ENCODE measurements around the gene VWA8. TPM values are rescaled to one million over a fixed set of nuclear protein-coding genes. Genes with fewer than 3 reads are reported as not detected.
"Not testable (repeated sequence)": the region's sequence is repeated elsewhere in the genome, so short reads cannot be mapped to it uniquely, and the experiment has no call there.

The VWA8 gene
- total and polyA plus RNA-seq, 4 experiments from 2014 or later, result 3.2 to 23.3 (median 13.5) TPM

GRCh38 chr13:41637586-41637985, 323.3 kb downstream of the VWA8 start:
- Mint-ChIP-seq H3K27ac (no peak overlapping the region), H3K9me3 (no peaks in the 10 kb centered on the region), H3K4me3 (no peak overlapping the region), H3K27me3 (no peaks in the 10 kb centered on the region), H3K4me1 (peaks cover 0 to 1% (median 0%) of the 10 kb centered on the region in 4 donors), H3K36me3 (peaks cover 14 to 19% of the 10 kb centered on the region in 2 donors)
- POLR2A ChIA-PET (ENCODE audit: partially characterized antibody), result no interaction called here
- intact Hi-C loops (cut with micrococcal nuclease), result no loop called here
- no peaks in the 10 kb centered on the region for H3K9me3 ChIP-seq (ENCODE audit: control insufficient read depth in 1 of 2, low read length in 2 of 2)
- no peaks in the 10 kb centered on the region for H3K4me1 ChIP-seq (ENCODE audit: insufficient read depth, low read length)
- H3K27me3 ChIP-seq (ENCODE audit: insufficient read depth, low read length), result no peaks in the 10 kb centered on the region
- CTCF ChIA-PET (ENCODE audit: partially characterized antibody), result no interaction called here
- no peak for DNase-seq
- no peak overlapping the region for H3K27ac ChIP-seq (ENCODE audit: low read depth, low read length)
- H3K4me3 ChIP-seq (ENCODE audit: low read length in 2 of 2), result no peak overlapping the region
- H3K36me3 ChIP-seq (ENCODE audit: insufficient read depth, low read length), result no peaks in the 10 kb centered on the region

GRCh38 chr13:41637032-41637431, 323.9 kb downstream of the VWA8 start:
- H3K4me3 ChIP-seq (ENCODE audit: low read length in 2 of 2); H3K4me1 ChIP-seq (ENCODE audit: insufficient read depth, low read length); POLR2A ChIA-PET (ENCODE audit: partially characterized antibody); H3K27ac ChIP-seq (ENCODE audit: low read depth, low read length); H3K27me3 ChIP-seq (ENCODE audit: insufficient read depth, low read length); intact Hi-C loops (cut with micrococcal nuclease); H3K36me3 ChIP-seq (ENCODE audit: insufficient read depth, low read length); H3K4me1 Mint-ChIP-seq; H3K9me3 Mint-ChIP-seq; H3K4me3 Mint-ChIP-seq; H3K27ac Mint-ChIP-seq; H3K9me3 ChIP-seq (ENCODE audit: control insufficient read depth in 1 of 2, low read length in 2 of 2); H3K27me3 Mint-ChIP-seq; DNase-seq; CTCF ChIA-PET (ENCODE audit: partially characterized antibody): not testable (repeated sequence)
- peaks cover 14 to 19% of the 10 kb centered on the region in 2 donors for H3K36me3 Mint-ChIP-seq

GRCh38 chr13:41636590-41636989, 324.3 kb downstream of the VWA8 start:
- CTCF ChIA-PET (ENCODE audit: partially characterized antibody); H3K27ac ChIP-seq (ENCODE audit: low read depth, low read length); H3K27me3 Mint-ChIP-seq; H3K27ac Mint-ChIP-seq; H3K36me3 ChIP-seq (ENCODE audit: insufficient read depth, low read length); H3K4me3 ChIP-seq (ENCODE audit: low read length in 2 of 2); H3K4me1 Mint-ChIP-seq; H3K9me3 Mint-ChIP-seq; H3K4me1 ChIP-seq (ENCODE audit: insufficient read depth, low read length); H3K4me3 Mint-ChIP-seq; H3K27me3 ChIP-seq (ENCODE audit: insufficient read depth, low read length); H3K9me3 ChIP-seq (ENCODE audit: control insufficient read depth in 1 of 2, low read length in 2 of 2); DNase-seq; POLR2A ChIA-PET (ENCODE audit: partially characterized antibody); intact Hi-C loops (cut with micrococcal nuclease): not testable (repeated sequence)
- H3K36me3 Mint-ChIP-seq, result peaks cover 14 to 19% of the 10 kb centered on the region in 2 donors

GRCh38 chr13:41634407-41634806, 326.5 kb downstream of the VWA8 start:
- intact Hi-C loops (cut with micrococcal nuclease), result no loop called here

GRCh38 chr13:41633776-41634175, 327.1 kb downstream of the VWA8 start:
- peak overlapping the region in 1 of 7 donors; percentile 54 for H3K27ac Mint-ChIP-seq
- H3K27me3 Mint-ChIP-seq, result no peaks in the 10 kb centered on the region
- no peaks in the 10 kb centered on the region for H3K4me1 ChIP-seq (ENCODE audit: insufficient read depth, low read length)
- H3K27me3 ChIP-seq (ENCODE audit: insufficient read depth, low read length), result no peaks in the 10 kb centered on the region
- H3K4me1 Mint-ChIP-seq, result peaks cover 0 to 1% (median 0%) of the 10 kb centered on the region in 4 donors
- no peaks in the 10 kb centered on the region for H3K9me3 ChIP-seq (ENCODE audit: control insufficient read depth in 1 of 2, low read length in 2 of 2)
- H3K36me3 Mint-ChIP-seq, result peaks cover 12 to 15% of the 10 kb centered on the region in 2 donors
- H3K9me3 Mint-ChIP-seq, result peaks cover 0 to 2% (median 0%) of the 10 kb centered on the region in 8 donors
- ChIA-PET CTCF (ENCODE audit: partially characterized antibody) (interaction anchor here (0.7 to 2.3 kb wide), 2 partner anchors 19 to 23 kb away, joined by 3 to 7 read pairs; no protein-coding TSS in a partner anchor), POLR2A (ENCODE audit: partially characterized antibody) (no interaction called here)
- DNase-seq, result no peak
- no peak overlapping the region for H3K4me3 Mint-ChIP-seq
- no peak overlapping the region for H3K27ac ChIP-seq (ENCODE audit: low read depth, low read length)
- no peaks in the 10 kb centered on the region for H3K36me3 ChIP-seq (ENCODE audit: insufficient read depth, low read length)
- no peak overlapping the region for H3K4me3 ChIP-seq (ENCODE audit: low read length in 2 of 2)
- intact Hi-C loops (cut with micrococcal nuclease), result no loop called here

More at GRCh38 chr13:41634407-41634806, 326.5 kb downstream of the VWA8 start:
- no peak overlapping the region for H3K27ac ChIP-seq (ENCODE audit: low read depth, low read length)
- H3K27me3 ChIP-seq (ENCODE audit: insufficient read depth, low read length), result no peaks in the 10 kb centered on the region
- no peaks in the 10 kb centered on the region for H3K36me3 ChIP-seq (ENCODE audit: insufficient read depth, low read length)
- no peaks in the 10 kb centered on the region for H3K9me3 ChIP-seq (ENCODE audit: control insufficient read depth in 1 of 2, low read length in 2 of 2)
- CTCF ChIA-PET (ENCODE audit: partially characterized antibody), result interaction anchor here (2.3 kb wide), 1 partner anchor 18 kb away, joined by 7 read pairs; no protein-coding TSS in a partner anchor
- POLR2A ChIA-PET (ENCODE audit: partially characterized antibody), result no interaction called here
- H3K4me3 ChIP-seq (ENCODE audit: low read length in 2 of 2), result no peak overlapping the region
- H3K4me1 Mint-ChIP-seq, result peaks cover 0 to 1% (median 0%) of the 10 kb centered on the region in 4 donors
- no peak overlapping the region for H3K4me3 Mint-ChIP-seq
- peaks cover 11 to 13% of the 10 kb centered on the region in 2 donors for H3K36me3 Mint-ChIP-seq
- no peaks in the 10 kb centered on the region for H3K27me3 Mint-ChIP-seq
- H3K4me1 ChIP-seq (ENCODE audit: insufficient read depth, low read length), result no peaks in the 10 kb centered on the region
- no peak overlapping the region for H3K27ac Mint-ChIP-seq
- DNase-seq, result no peak
- H3K9me3 Mint-ChIP-seq, result no peaks in the 10 kb centered on the region

GRCh38 chr13:41631296-41631965, 329.5 kb downstream of the VWA8 start:
- DNase-seq, result no peak
- Histone ChIP-seq H3K4me3 (ENCODE audit: low read length in 2 of 2) (no peak overlapping the region), H3K36me3 (ENCODE audit: insufficient read depth, low read length) (no peaks in the 10 kb centered on the region), H3K27me3 (ENCODE audit: insufficient read depth, low read length) (no peaks in the 10 kb centered on the region), H3K27ac (ENCODE audit: low read depth, low read length) (no peak overlapping the region), H3K9me3 (ENCODE audit: control insufficient read depth in 1 of 2, low read length in 2 of 2) (no peaks in the 10 kb centered on the region), H3K4me1 (ENCODE audit: insufficient read depth, low read length) (no peaks in the 10 kb centered on the region)
- peaks cover 6 to 9% of the 10 kb centered on the region in 2 donors for H3K36me3 Mint-ChIP-seq
- peak overlapping the region in 1 of 7 donors; percentile 63 for H3K27ac Mint-ChIP-seq
- no peak overlapping the region for H3K4me3 Mint-ChIP-seq
- CTCF ChIA-PET (ENCODE audit: partially characterized antibody), result interaction anchor here (1.2 to 1.4 kb wide), 2 partner anchors 21 to 172 kb away, joined by 3 to 4 read pairs; no protein-coding TSS in a partner anchor
- H3K4me1 Mint-ChIP-seq, result peaks cover 0 to 1% (median 0%) of the 10 kb centered on the region in 4 donors
- POLR2A ChIA-PET (ENCODE audit: partially characterized antibody), result no interaction called here
- intact Hi-C loops (cut with micrococcal nuclease), result no loop called here
- H3K9me3 Mint-ChIP-seq, result peaks cover 0 to 2% (median 0%) of the 10 kb centered on the region in 8 donors
- no peaks in the 10 kb centered on the region for H3K27me3 Mint-ChIP-seq

GRCh38 chr13:41627425-41627824, 333.5 kb downstream of the VWA8 start:
- H3K9me3 Mint-ChIP-seq, result peaks cover 0 to 2% (median 0%) of the 10 kb centered on the region in 8 donors
- H3K27ac Mint-ChIP-seq, result peak overlapping the region in 1 of 7 donors; percentile 51
- H3K36me3 Mint-ChIP-seq, result peaks cover 8 to 18% of the 10 kb centered on the region in 2 donors
- no peaks in the 10 kb centered on the region for H3K4me1 ChIP-seq (ENCODE audit: insufficient read depth, low read length)
- H3K36me3 ChIP-seq (ENCODE audit: insufficient read depth, low read length), result no peaks in the 10 kb centered on the region
- ChIA-PET CTCF (ENCODE audit: partially characterized antibody) (no interaction called here), POLR2A (ENCODE audit: partially characterized antibody) (interaction anchor here (0.7 kb wide), 1 partner anchor 16 kb away, joined by 3 read pairs; no protein-coding TSS in a partner anchor)
- no peaks in the 10 kb centered on the region for H3K27me3 Mint-ChIP-seq
- H3K27me3 ChIP-seq (ENCODE audit: insufficient read depth, low read length), result no peaks in the 10 kb centered on the region
- intact Hi-C loops (cut with micrococcal nuclease), result no loop called here
- DNase-seq, result no peak
- no peak overlapping the region for H3K4me3 ChIP-seq (ENCODE audit: low read length in 2 of 2)
- no peak overlapping the region for H3K4me3 Mint-ChIP-seq
- H3K9me3 ChIP-seq (ENCODE audit: control insufficient read depth in 1 of 2, low read length in 2 of 2), result no peaks in the 10 kb centered on the region
- no peak overlapping the region for H3K27ac ChIP-seq (ENCODE audit: low read depth, low read length)
- H3K4me1 Mint-ChIP-seq, result peaks cover 0 to 1% (median 0%) of the 10 kb centered on the region in 4 donors
